ENCODE results near the gene NAB1.

The NAB1 gene

GRCh38 chr2:190717764-190718651 is 69.1 kb downstream of the NAB1 start:
- DNase-seq (ENCODE audit: low spot score): no peak
- H3K27ac ChIP-seq: no peak overlapping the region
- no peak overlapping the region for H3K4me3 ChIP-seq
- TF ChIP-seq, protein P1, sequence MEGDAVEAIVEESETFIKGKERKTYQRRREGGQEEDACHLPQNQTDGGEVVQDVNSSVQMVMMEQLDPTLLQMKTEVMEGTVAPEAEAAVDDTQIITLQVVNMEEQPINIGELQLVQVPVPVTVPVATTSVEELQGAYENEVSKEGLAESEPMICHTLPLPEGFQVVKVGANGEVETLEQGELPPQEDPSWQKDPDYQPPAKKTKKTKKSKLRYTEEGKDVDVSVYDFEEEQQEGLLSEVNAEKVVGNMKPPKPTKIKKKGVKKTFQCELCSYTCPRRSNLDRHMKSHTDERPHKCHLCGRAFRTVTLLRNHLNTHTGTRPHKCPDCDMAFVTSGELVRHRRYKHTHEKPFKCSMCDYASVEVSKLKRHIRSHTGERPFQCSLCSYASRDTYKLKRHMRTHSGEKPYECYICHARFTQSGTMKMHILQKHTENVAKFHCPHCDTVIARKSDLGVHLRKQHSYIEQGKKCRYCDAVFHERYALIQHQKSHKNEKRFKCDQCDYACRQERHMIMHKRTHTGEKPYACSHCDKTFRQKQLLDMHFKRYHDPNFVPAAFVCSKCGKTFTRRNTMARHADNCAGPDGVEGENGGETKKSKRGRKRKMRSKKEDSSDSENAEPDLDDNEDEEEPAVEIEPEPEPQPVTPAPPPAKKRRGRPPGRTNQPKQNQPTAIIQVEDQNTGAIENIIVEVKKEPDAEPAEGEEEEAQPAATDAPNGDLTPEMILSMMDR (IDR thresholded peaks at IDR 0.05): no peak

DNA sequence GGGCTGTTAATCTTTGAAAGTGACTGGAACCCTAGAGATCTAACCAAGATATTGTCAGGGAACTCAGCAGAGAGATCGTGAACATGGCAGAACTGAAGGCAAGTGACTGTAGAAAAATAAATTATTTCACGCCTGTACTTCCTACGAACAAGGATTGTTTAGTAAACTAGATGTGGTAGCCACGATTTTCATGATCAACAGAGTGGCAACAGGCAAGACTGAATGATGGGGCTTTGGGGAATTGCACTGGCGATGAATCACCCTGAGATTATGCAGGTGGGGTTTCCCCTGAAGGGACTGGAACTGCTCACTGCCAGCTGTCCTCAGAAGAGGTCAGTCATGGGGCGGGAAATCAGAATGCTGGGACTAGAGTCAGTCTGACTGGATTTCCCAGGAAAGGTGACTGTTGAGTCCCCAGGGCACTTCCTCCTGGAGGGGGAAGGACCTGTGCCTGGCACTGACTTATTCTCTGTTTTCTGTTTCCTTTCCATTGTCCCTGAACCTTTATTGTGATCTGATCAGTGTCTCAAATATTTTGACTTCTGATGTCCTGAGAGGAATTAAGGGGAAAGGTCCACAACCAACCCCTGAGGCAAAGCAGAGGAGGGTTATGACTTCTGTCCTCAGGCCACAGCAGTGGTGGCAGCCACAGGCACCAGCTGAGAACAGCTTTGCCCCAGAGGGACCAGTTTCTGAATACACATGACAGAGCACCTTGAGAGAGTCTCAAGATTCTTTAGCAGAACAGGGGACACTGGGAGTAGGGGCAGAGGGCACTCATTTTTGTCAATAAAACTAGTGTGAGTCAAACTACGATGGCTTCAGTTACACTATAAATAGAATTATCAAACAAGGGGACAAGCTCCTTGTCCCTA is 70.0 kb downstream of the NAB1 start:
- no peak overlapping the region for H3K4me3 ChIP-seq
- no peak for DNase-seq (ENCODE audit: low spot score)
- TF ChIP-seq, protein P1 (IDR thresholded peaks at IDR 0.05): no peak
- H3K27ac ChIP-seq: no peak overlapping the region

DNA sequence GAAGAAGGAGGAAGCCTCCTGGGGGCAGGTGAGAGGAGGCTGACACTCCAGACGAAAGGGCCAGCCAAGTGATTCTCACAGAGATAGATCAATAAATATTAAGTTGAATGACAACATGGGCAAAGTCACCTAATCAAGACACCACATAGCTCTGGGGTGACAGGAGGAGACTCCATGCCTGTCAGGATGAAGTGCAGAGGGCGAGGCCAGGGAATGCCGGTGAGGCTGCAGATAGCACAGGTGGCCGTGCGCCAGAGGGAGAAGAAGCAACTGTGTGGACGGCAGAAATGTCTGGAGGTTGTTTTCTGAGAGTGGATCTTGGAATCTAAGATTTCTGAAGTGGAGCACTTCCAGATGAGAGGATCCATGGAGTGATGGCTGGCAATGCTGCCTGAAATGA is 71.4 kb downstream of the NAB1 start:
- TF ChIP-seq, protein P1 (IDR thresholded peaks at IDR 0.05): no peak
- Histone ChIP-seq H3K27ac (no peak overlapping the region), H3K4me3 (no peak overlapping the region)
- DNase-seq (ENCODE audit: low spot score): no peak

GRCh38 chr2:190720691-190721090 is 71.8 kb downstream of the NAB1 start:
- H3K27ac ChIP-seq: no peak overlapping the region
- DNase-seq (ENCODE audit: low spot score): no peak
- no peak overlapping the region for H3K4me3 ChIP-seq
- TF ChIP-seq, protein P1 (IDR thresholded peaks at IDR 0.05): no peak

DNA sequence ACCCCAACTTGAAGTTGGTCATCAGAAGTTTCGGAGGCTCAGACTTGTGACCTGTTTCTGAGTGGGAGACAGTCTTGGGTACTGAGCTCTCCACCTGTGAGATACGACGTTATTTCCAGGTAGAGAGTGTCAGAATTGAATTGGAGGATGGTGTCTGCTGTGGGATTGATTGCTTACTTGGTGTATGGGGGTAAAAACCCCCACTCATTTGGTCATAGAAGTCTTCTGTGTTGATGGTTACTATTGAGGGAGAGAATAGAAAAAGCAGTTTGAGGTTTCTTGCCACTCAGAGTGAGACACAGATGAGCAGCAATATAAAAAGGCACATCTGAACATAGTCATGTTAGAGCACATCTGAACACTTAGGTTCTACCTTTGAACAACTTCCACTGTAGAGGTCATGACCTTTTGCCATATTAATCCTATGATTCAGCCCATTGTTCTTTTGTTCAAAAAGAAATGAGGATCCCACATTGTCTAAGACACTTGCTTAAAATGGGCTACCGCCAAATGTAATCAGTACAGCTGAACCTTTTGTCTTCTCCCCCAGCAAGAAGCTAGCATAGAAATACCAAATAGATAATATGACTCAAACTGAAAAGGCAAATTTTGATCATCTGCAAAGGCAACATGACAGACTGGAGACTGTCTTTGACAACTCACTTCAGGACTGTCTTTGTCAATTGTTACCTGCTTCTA is 73.3 kb downstream of the NAB1 start:
- H3K27ac ChIP-seq: no peak overlapping the region
- no peak overlapping the region for H3K4me3 ChIP-seq
- DNase-seq (ENCODE audit: low spot score): no peak
- TF ChIP-seq, protein P1 (IDR thresholded peaks at IDR 0.05): no peak

DNA sequence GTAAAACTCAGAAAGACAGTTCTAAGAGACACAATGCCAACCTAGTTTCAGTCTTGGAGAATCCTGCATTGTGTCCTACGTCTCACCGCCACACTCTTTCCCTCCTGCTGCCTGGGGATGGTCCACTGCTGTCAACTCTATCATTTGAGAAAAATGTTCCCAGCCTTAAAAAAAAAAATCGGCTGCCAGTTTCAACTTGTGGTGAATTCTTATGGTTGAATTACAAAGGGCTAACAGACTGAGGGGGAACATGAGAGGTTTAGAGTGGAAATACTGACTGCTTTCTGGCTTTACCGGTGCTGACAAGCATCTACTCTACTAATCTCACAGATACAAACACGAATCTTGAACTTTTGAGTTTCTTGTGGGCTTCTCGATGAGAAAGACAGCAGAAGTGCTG is 74.0 kb downstream of the NAB1 start:
- TF ChIP-seq, protein P1 (IDR thresholded peaks at IDR 0.05): no peak
- Histone ChIP-seq H3K27ac (no peak overlapping the region), H3K4me3 (no peak overlapping the region)
- DNase-seq (ENCODE audit: low spot score): no peak

Measured in coronary artery (tissue), 2 donors.